Keratinocyte (primary cell): ENCODE data around the gene MBNL3. TPM values are rescaled to one million over a fixed set of nuclear protein-coding genes. Genes with fewer than 3 reads are reported as not detected.

Source experiments
- DNase-seq: peaks from one replicate; pipeline ENCODE4 v3.0.0-alpha.2; 2011; ENCODE audit warnings: low read depth, missing footprints, low spot score
- FAIRE-seq: peaks from 2 replicates; lab custom pipeline; 2011; peaks lifted over from hg19 to GRCh38; lab: Jason Lieb, UNC
- H2AFZ ChIP-seq: 2 replicates; pipeline ENCODE4 v1.6.0; 2012; ENCODE audit warnings: low read length, control low read depth, inconsistent platforms; ENCODE audit not compliant: control insufficient read depth
- H3K27ac ChIP-seq: 2 replicates; pipeline ENCODE4 v1.5.1; 2011; ENCODE audit warnings: low read length; ENCODE audit not compliant: control insufficient read depth, insufficient read depth
- H3K27me3 ChIP-seq: 3 replicates; pipeline ENCODE4 v1.6.0; 2011; ENCODE audit warnings: low read length; ENCODE audit not compliant: control insufficient read depth, insufficient read depth; ENCODE audit errors: extremely low read depth
- H3K36me3 ChIP-seq, 2 experiments: 2 replicates in 1 of 2; 3 replicates in 1 of 2; pipeline ENCODE4 v1.5.1; 2011; ENCODE audit warnings: low read length in 2 of 2, mild to moderate bottlenecking in 1 of 2; ENCODE audit not compliant: control insufficient read depth in 2 of 2, insufficient read depth in 2 of 2; ENCODE audit errors: extremely low read depth in 1 of 2
- H3K4me1 ChIP-seq: 3 replicates; pipeline ENCODE4 v1.5.1; 2011; ENCODE audit warnings: low read length; ENCODE audit not compliant: control insufficient read depth, insufficient read depth; ENCODE audit errors: extremely low read depth
- H3K4me2 ChIP-seq: 3 replicates; pipeline ENCODE4 v1.6.0; 2011; ENCODE audit warnings: low read depth, low read length; ENCODE audit not compliant: control insufficient read depth, insufficient read depth; ENCODE audit errors: extremely low read depth
- H3K4me3 ChIP-seq, 3 experiments: fragments of 200-600 bp in 1 of 3; sonication (generic) in 1 of 3; 2 replicates in 2 of 3; 3 replicates in 1 of 3; pipeline ENCODE4 v1.5.1; 2011 to 2016; ENCODE audit warnings: low read length in 3 of 3, mild to moderate bottlenecking in 3 of 3, control low read depth in 2 of 3, inconsistent platforms in 1 of 3, low read depth in 1 of 3, mixed read lengths in 1 of 3, mixed run types in 1 of 3, moderate library complexity in 1 of 3; ENCODE audit not compliant: control insufficient read depth in 2 of 3, insufficient read depth in 2 of 3; ENCODE audit errors: extremely low read depth in 1 of 3
- H3K79me2 ChIP-seq: 2 replicates; pipeline ENCODE4 v1.6.0; 2012; ENCODE audit warnings: low read length; ENCODE audit not compliant: control insufficient read depth, insufficient read depth
- H3K9ac ChIP-seq: 3 replicates; pipeline ENCODE4 v1.6.0; 2011; ENCODE audit warnings: low read length; ENCODE audit not compliant: control insufficient read depth, insufficient read depth; ENCODE audit errors: extremely low read depth
- H3K9me1 ChIP-seq: 3 replicates; pipeline ENCODE4 v1.6.0; 2011; ENCODE audit warnings: low read length; ENCODE audit not compliant: control insufficient read depth, insufficient read depth; ENCODE audit errors: extremely low read depth
- H3K9me3 ChIP-seq: 2 replicates; pipeline ENCODE4 v1.5.1; 2012; ENCODE audit warnings: low read depth, low read length; ENCODE audit not compliant: control insufficient read depth
- H4K20me1 ChIP-seq: 3 replicates; pipeline ENCODE4 v1.6.0; 2011; ENCODE audit warnings: low read length; ENCODE audit not compliant: control insufficient read depth, insufficient read depth; ENCODE audit errors: extremely low read depth
- EZH2 ChIP-seq: IDR thresholded peaks from one replicate; pipeline ENCODE4 v1.6.1; 2012; ENCODE audit warnings: inconsistent platforms, mild to moderate bottlenecking, low read length, moderate library complexity
- dilution Hi-C: fragments of 300-500 bp; cut with MboI; formaldehyde crosslinking; loops from one replicate; pipeline ENCODE4 v1.7.0; 2020; ENCODE audit warnings: low sequenced_read_pairs; ENCODE audit not compliant: extremely low pct_ligation_motif_present
- polyA plus RNA-seq, 5 experiments: library from polyadenylated mRNA; depleted of rRNA in 3 of 5; stranded (reverse) in 3 of 5; stranded (forward) in 1 of 5; unstranded in 1 of 5; fragments of >200 nt; gene quantifications; 1 replicate in 1 of 5; 2 replicates in 3 of 5; 3 replicates in 1 of 5; pipeline versions ENCODE4 v1.2.1 to v1.2.3, GENCODE V29; 2011 to 2012; ENCODE audit warnings: missing spikeins in 2 of 5, low read depth in 1 of 5, low replicate concordance in 1 of 5
- TF ChIP-seq, protein P1 (sequence below), 3 experiments: IDR thresholded peaks in 1 of 3; conservative IDR thresholded peaks in 1 of 3; optimal IDR thresholded peaks in 1 of 3; 2 replicates in 2 of 3; 3 replicates in 1 of 3; pipeline versions ENCODE3 to v1.5.1; 2011; ENCODE audit warnings: low read length in 3 of 3, mild to moderate bottlenecking in 3 of 3, moderate library complexity in 2 of 3, control low read depth in 1 of 3, inconsistent platforms in 1 of 3; ENCODE audit not compliant: insufficient read depth in 2 of 3; ENCODE audit errors: extremely low read depth in 1 of 3

Gene MBNL3
- polyA plus RNA-seq, 1 donor (not counting 4 experiments of a cell fraction or from before 2014, with no cell fraction given) = 6.9 TPM

DNA sequence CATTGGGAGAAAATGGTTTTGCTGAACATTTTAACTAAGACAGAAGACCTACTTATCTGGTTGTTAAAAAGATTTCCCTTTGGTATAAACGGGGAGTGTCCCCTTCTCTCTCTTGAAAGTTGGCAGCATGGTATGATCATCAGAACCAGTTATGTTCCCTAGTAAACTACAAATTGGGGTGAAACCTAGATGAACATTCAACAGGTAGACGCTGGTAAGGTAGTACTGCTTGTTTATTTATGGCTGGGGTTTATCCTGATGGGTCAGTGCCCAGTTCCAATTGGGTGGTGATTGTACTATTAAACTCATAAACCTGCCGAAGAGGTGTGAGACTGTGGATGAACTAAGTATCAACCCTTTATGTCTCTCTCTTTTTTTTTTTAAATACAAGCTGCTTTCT lies 100.5 kb downstream of the MBNL3 start:
- H3K79me2 ChIP-seq = no peaks in the 10 kb centered on the region
- H3K27ac ChIP-seq = no peak overlapping the region
- H3K36me3 ChIP-seq = no peaks in the 10 kb centered on the region
- DNase-seq = no peak
- H4K20me1 ChIP-seq = no peaks in the 10 kb centered on the region
- FAIRE-seq = no peak
- no peak overlapping the region for H3K4me2 ChIP-seq
- H3K27me3 ChIP-seq = no peaks in the 10 kb centered on the region
- dilution Hi-C loops = no loop called here
- H3K9me1 ChIP-seq = no peaks in the 10 kb centered on the region
- no peak overlapping the region for H3K4me3 ChIP-seq
- no peak for TF ChIP-seq EZH2
- TF ChIP-seq, protein P1, sequence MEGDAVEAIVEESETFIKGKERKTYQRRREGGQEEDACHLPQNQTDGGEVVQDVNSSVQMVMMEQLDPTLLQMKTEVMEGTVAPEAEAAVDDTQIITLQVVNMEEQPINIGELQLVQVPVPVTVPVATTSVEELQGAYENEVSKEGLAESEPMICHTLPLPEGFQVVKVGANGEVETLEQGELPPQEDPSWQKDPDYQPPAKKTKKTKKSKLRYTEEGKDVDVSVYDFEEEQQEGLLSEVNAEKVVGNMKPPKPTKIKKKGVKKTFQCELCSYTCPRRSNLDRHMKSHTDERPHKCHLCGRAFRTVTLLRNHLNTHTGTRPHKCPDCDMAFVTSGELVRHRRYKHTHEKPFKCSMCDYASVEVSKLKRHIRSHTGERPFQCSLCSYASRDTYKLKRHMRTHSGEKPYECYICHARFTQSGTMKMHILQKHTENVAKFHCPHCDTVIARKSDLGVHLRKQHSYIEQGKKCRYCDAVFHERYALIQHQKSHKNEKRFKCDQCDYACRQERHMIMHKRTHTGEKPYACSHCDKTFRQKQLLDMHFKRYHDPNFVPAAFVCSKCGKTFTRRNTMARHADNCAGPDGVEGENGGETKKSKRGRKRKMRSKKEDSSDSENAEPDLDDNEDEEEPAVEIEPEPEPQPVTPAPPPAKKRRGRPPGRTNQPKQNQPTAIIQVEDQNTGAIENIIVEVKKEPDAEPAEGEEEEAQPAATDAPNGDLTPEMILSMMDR (optimal IDR thresholded peaks at IDR 0.05 in 1 of 3, IDR thresholded peaks at IDR 0.05 in 1 of 3, conservative IDR thresholded peaks at IDR 0.05 in 1 of 3; ENCODE audit: extremely low read depth in 1 of 3, insufficient read depth in 2 of 3, low read length in 3 of 3) = no peak
- no peaks in the 10 kb centered on the region for H3K4me1 ChIP-seq
- H2AFZ ChIP-seq = no peak overlapping the region
- H3K9me3 ChIP-seq = no peaks in the 10 kb centered on the region
- H3K9ac ChIP-seq = no peak overlapping the region

DNA sequence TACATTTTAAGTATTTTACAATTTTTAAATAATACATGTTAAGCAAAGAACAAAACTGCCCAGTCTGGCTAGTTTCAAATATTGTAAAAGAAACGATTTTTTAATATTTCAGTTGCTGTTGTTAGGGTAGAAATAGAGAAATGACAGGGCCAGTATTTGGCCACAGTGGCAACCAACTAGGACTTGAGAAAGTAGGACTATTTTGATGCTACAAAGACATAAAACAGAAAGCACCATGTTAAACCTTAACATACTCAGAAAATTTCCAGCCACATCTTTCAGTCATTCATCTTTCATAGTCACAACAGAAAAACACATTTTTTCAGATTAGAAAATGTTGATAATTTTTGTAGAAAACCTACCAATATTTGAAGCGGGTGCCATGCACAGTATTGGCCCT lies 104.5 kb downstream of the MBNL3 start:
- Histone ChIP-seq H3K4me2 (no peak overlapping the region), H3K79me2 (no peaks in the 10 kb centered on the region), H3K27ac (no peak overlapping the region), H3K36me3 (no peaks in the 10 kb centered on the region), H3K9me1 (no peaks in the 10 kb centered on the region), H3K9ac (no peak overlapping the region), H3K4me3 (no peak overlapping the region), H3K4me1 (no peaks in the 10 kb centered on the region), H2AFZ (no peak overlapping the region), H3K9me3 (no peaks in the 10 kb centered on the region), H3K27me3 (no peaks in the 10 kb centered on the region), H4K20me1 (no peaks in the 10 kb centered on the region)
- dilution Hi-C loops = no loop called here
- TF ChIP-seq EZH2 = no peak
- TF ChIP-seq, protein P1 (optimal IDR thresholded peaks at IDR 0.05 in 1 of 3, IDR thresholded peaks at IDR 0.05 in 1 of 3, conservative IDR thresholded peaks at IDR 0.05 in 1 of 3; ENCODE audit: extremely low read depth in 1 of 3, insufficient read depth in 2 of 3, low read length in 3 of 3) = no peak
- no peak for DNase-seq
- no peak for FAIRE-seq
